Measurements from ENCODE around the gene LPP.

The LPP gene

GRCh38 chr3:188397766-188398705 lies 244.1 kb downstream of the LPP start:
- Histone ChIP-seq H3K27me3 (replicated peaks) (no peaks in the 10 kb centered on the region), H3K36me3 (replicated peaks) (no peaks in the 10 kb centered on the region), H3K27ac (no peak overlapping the region), H3K4me3 (ENCODE audit: low read depth, low read length) (no peak overlapping the region)
- DNase-seq: no peak
- TF ChIP-seq CTCF (IDR thresholded peaks at IDR 0.05; ENCODE audit: low read depth, low read length, missing control alignments): no peak
- in situ Hi-C loops (cut with HindIII; ENCODE audit: low pct_ligation_motif_present, low sequenced_read_pairs): no loop called here

GRCh38 chr3:188400494-188401243 lies 246.7 kb downstream of the LPP start:
- no peak for TF ChIP-seq CTCF (IDR thresholded peaks at IDR 0.05; ENCODE audit: low read depth, low read length, missing control alignments)
- no peaks in the 10 kb centered on the region for H3K27me3 ChIP-seq (replicated peaks)
- H3K4me3 ChIP-seq (ENCODE audit: low read depth, low read length): no peak overlapping the region
- DNase-seq: no peak
- no peaks in the 10 kb centered on the region for H3K36me3 ChIP-seq (replicated peaks)
- H3K27ac ChIP-seq: no peak overlapping the region
- in situ Hi-C loops (cut with HindIII; ENCODE audit: low pct_ligation_motif_present, low sequenced_read_pairs): no loop called here

- in situ Hi-C loops (cut with HindIII; ENCODE audit: low pct_ligation_motif_present, low sequenced_read_pairs): no loop called here
- TF ChIP-seq CTCF (IDR thresholded peaks at IDR 0.05; ENCODE audit: low read depth, low read length, missing control alignments): no peak
- no peak overlapping the region for H3K27ac ChIP-seq
- peaks cover 3% of the 10 kb centered on the region for H3K36me3 ChIP-seq (replicated peaks)
- no peak overlapping the region for H3K4me3 ChIP-seq (ENCODE audit: low read depth, low read length)
- no peaks in the 10 kb centered on the region for H3K27me3 ChIP-seq (replicated peaks)
- DNase-seq: no peak
These were observed 247.5 kb downstream of the LPP start for GRCh38 chr3:188401244-188401993.

GRCh38 chr3:188402229-188402628 lies 248.3 kb downstream of the LPP start:
- Histone ChIP-seq H3K27ac (no peak overlapping the region), H3K4me3 (ENCODE audit: low read depth, low read length) (no peak overlapping the region), H3K36me3 (replicated peaks) (peaks cover 3% of the 10 kb centered on the region), H3K27me3 (replicated peaks) (no peaks in the 10 kb centered on the region)
- in situ Hi-C loops (cut with HindIII; ENCODE audit: low pct_ligation_motif_present, low sequenced_read_pairs): no loop called here
- DNase-seq: no peak
- no peak for TF ChIP-seq CTCF (IDR thresholded peaks at IDR 0.05; ENCODE audit: low read depth, low read length, missing control alignments)

GRCh38 chr3:188403404-188403803 lies 249.4 kb downstream of the LPP start:
- Histone ChIP-seq H3K36me3 (replicated peaks) (peaks cover 3% of the 10 kb centered on the region), H3K4me3 (ENCODE audit: low read depth, low read length) (no peak overlapping the region), H3K27me3 (replicated peaks) (no peaks in the 10 kb centered on the region), H3K27ac (no peak overlapping the region)
- in situ Hi-C loops (cut with HindIII; ENCODE audit: low pct_ligation_motif_present, low sequenced_read_pairs): no loop called here
- TF ChIP-seq CTCF (IDR thresholded peaks at IDR 0.05; ENCODE audit: low read depth, low read length, missing control alignments): no peak
- no peak for DNase-seq
